ENCODE measurements around the gene BCLAF1.

- TF ChIP-seq ZNF274 (IDR thresholded peaks at IDR 0.05; ENCODE audit: low read depth, low read length) = no peak
- no peak for TF ChIP-seq POLR2A (IDR thresholded peaks at IDR 0.05; ENCODE audit: borderline replicate concordance, extremely low read depth, insufficient read depth, insufficient read length)
- TF ChIP-seq EGR1 (IDR thresholded peaks at IDR 0.05; ENCODE audit: low read depth) = no peak
- TF ChIP-seq SIN3A (IDR thresholded peaks at IDR 0.05; ENCODE audit: low read depth) = no peak
- TF ChIP-seq SP1 (IDR thresholded peaks at IDR 0.05; ENCODE audit: low read depth) = no peak
- TF ChIP-seq REST (IDR thresholded peaks at IDR 0.05; ENCODE audit: low read depth) = no peak
- TF ChIP-seq SRF (IDR thresholded peaks at IDR 0.05; ENCODE audit: low read depth) = no peak
- TF ChIP-seq CTCF (IDR thresholded peaks at IDR 0.05 in 2 of 3, conservative IDR thresholded peaks at IDR 0.05 in 1 of 3; ENCODE audit: borderline replicate concordance in 1 of 3, insufficient read depth in 1 of 3, low read depth in 2 of 3, low read length in 2 of 3) = no peak
- no peak for TF ChIP-seq EZH2 (IDR thresholded peaks at IDR 0.05)
- TF ChIP-seq POLR2AphosphoS5 (IDR thresholded peaks at IDR 0.05; ENCODE audit: low read depth, low read length) = no peak
- no peak for TF ChIP-seq ATF3 (IDR thresholded peaks at IDR 0.05)
- TF ChIP-seq CEBPB (IDR thresholded peaks at IDR 0.05; ENCODE audit: low read depth) = no peak
Measured at GRCh38 chr6:136282906-136283305, 6.7 kb downstream of the BCLAF1 start.

Data from HCT116 (cell line).